Epithelial cell of proximal tubule (primary cell): Measurements from ENCODE around the gene TESK1. TPM values are rescaled to one million over a fixed set of nuclear protein-coding genes. Genes with fewer than 3 reads are reported as not detected.

Experiments
- DNase-seq: peaks from one replicate; pipeline ENCODE4 v3.0.0-alpha.2; 2011; ENCODE audit warnings: low read depth
- H3K4me3 ChIP-seq: 2 replicates; pipeline ENCODE4 v1.5.1; 2011; ENCODE audit warnings: low read depth, mild to moderate bottlenecking, low read length
- CTCF ChIP-seq: conservative IDR thresholded peaks from 2 replicates; pipeline ENCODE4 v1.5.1; 2012; ENCODE audit warnings: low read depth, mild to moderate bottlenecking, low read length
- total RNA-seq: library from RNA; depleted of rRNA; stranded (reverse); fragments of >200 nt; gene quantifications from 2 replicates; pipeline ENCODE4 v1.2.3, GENCODE V29; 2015

TESK1 gene
- total RNA-seq, 1 donor from 2014 or later, result 23.5 TPM

GRCh38 chr9:35618325-35618727 is 13.3 kb downstream of the TESK1 start, which contains the start of gene CD72:
Gene CD72 (minus strand): TSS chr9:35618413. CDS start chr9:35618303, 110 bp downstream.
- TF ChIP-seq CTCF, result no peak
- H3K4me3 ChIP-seq, result peak within 1 kb of the TSS; percentile 42
- no peak for DNase-seq

GRCh38 chr9:35618854-35619799 is 14.1 kb downstream of the TESK1 start:
- H3K4me3 ChIP-seq, result no peak overlapping the region
- no peak for DNase-seq
- TF ChIP-seq CTCF, result no peak

- DNase-seq, result no peak
- H3K4me3 ChIP-seq, result no peak overlapping the region
- TF ChIP-seq CTCF, result no peak
Observed at GRCh38 chr9:35619800-35620158, 14.7 kb downstream of the TESK1 start.

- no peak for DNase-seq
- no peak overlapping the region for H3K4me3 ChIP-seq
- no peak for TF ChIP-seq CTCF
Observed at GRCh38 chr9:35627575-35627974, 22.5 kb downstream of the TESK1 start.

- no peak for TF ChIP-seq CTCF
- DNase-seq, result no peak
- no peak overlapping the region for H3K4me3 ChIP-seq
Observed at GRCh38 chr9:35628389-35628991, 23.4 kb downstream of the TESK1 start.

GRCh38 chr9:35629597-35629996 is 24.5 kb downstream of the TESK1 start:
- no peak for TF ChIP-seq CTCF
- DNase-seq, result no peak
- H3K4me3 ChIP-seq, result no peak overlapping the region
